Measurements from ENCODE around the gene MYNN.

Gene MYNN

DNA sequence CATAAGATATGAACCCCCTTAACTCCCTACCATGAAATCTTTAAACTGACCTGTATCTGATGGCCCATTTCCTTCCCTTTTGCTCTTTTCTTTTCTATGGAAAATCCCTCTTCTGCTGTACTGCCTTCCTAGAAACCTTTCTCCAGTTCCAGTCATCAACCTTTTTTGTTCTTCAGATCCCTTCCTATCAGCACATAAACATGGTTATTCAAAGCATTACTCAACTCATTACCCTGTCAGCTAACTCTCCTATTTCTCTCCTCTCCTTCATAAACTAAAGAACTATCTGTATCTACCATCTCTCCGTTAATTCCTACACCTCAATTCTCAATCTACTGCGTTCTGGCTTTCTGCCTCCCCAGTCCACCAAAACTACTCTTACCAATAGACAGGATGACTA lies 21.3 kb upstream of the MYNN start:
- TF ChIP-seq, protein P1, sequence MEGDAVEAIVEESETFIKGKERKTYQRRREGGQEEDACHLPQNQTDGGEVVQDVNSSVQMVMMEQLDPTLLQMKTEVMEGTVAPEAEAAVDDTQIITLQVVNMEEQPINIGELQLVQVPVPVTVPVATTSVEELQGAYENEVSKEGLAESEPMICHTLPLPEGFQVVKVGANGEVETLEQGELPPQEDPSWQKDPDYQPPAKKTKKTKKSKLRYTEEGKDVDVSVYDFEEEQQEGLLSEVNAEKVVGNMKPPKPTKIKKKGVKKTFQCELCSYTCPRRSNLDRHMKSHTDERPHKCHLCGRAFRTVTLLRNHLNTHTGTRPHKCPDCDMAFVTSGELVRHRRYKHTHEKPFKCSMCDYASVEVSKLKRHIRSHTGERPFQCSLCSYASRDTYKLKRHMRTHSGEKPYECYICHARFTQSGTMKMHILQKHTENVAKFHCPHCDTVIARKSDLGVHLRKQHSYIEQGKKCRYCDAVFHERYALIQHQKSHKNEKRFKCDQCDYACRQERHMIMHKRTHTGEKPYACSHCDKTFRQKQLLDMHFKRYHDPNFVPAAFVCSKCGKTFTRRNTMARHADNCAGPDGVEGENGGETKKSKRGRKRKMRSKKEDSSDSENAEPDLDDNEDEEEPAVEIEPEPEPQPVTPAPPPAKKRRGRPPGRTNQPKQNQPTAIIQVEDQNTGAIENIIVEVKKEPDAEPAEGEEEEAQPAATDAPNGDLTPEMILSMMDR (IDR thresholded peaks at IDR 0.05; ENCODE audit: insufficient read depth, low read depth, low read length, missing control alignments), result no peak

DNA sequence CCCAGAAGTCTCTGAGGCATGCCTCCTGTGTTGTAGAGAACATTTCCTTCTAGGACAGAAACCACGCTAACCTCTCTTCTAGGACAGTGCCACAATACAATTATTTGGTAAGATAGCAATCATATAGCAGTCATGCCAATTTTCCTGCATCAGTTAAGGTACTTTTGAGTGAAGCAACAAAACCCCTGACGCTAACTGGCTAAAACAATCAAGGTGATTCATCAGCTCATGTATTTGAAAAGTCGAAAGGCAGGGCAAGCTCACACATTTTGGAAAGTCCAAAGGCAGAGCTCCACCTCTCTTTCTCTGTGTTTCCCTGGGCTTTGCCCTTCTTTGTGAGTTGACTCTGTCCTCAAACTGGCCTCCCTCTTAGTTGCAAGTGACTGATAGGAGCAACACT lies 18.5 kb upstream of the MYNN start:
- TF ChIP-seq, protein P1 (IDR thresholded peaks at IDR 0.05; ENCODE audit: insufficient read depth, low read depth, low read length, missing control alignments), result no peak
- no peak overlapping the region for H3K4me3 ChIP-seq (ENCODE audit: low read depth, low read length)
- DNase-seq (ENCODE audit: low read depth), result no peak

More for the DNA sequence above, 21.3 kb upstream of the MYNN start:
- no peak overlapping the region for H3K4me3 ChIP-seq (ENCODE audit: low read depth, low read length)
- DNase-seq (ENCODE audit: low read depth), result no peak

DNA sequence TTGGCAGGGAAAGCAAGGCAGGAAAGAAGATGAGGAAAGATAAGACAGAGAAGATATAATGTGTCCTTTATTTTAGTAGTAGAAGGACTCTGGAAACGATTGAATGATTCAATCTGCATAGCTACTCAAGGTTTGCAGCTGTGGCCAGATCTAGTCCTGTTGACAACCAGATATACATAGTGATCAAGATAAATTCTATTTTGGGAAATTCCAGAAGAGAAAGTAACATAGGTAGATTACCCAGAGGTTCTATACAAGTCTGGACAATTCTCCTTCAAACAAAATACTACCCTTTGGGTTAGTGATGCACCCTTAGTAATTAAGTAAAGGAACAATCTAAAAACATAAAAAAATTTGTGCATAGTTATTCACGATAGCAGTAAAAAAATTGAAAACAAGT lies 17.7 kb upstream of the MYNN start:
- H3K4me3 ChIP-seq (ENCODE audit: low read depth, low read length), result no peak overlapping the region
- no peak for DNase-seq (ENCODE audit: low read depth)
- TF ChIP-seq, protein P1 (IDR thresholded peaks at IDR 0.05; ENCODE audit: insufficient read depth, low read depth, low read length, missing control alignments), result no peak

DNA sequence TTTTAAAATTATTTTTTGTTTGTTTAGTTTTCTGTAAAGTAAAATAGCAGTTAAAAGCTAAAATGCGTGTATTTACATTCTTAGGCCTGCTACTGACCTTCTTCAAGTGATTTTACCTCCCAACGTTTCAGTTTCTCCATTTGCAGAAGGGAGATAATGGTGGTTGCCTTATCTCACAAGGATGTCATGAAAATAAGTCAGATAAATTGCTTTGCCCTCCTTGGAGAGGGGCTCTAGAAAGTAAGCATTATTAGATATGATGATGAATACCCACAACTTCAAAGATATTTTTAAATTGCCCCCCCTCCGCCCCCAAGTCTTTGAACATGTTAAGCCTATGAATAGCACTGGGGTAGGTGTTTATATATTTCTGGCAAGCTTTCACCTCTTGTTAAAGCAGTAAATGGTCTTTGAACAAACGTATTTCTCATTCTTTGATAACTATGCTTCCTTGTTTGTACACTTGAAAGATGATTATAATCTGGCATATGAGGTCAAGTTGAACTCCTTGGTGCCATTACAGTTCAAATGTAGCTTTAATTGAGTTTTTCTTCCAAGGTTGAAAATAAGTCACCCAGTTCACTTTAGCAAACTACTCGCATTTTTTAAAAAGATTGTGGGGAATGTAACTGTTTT lies 14.7 kb upstream of the MYNN start:
- TF ChIP-seq, protein P1 (IDR thresholded peaks at IDR 0.05; ENCODE audit: insufficient read depth, low read depth, low read length, missing control alignments), result no peak
- H3K4me3 ChIP-seq (ENCODE audit: low read depth, low read length), result no peak overlapping the region
- no peak for DNase-seq (ENCODE audit: low read depth)

DNA sequence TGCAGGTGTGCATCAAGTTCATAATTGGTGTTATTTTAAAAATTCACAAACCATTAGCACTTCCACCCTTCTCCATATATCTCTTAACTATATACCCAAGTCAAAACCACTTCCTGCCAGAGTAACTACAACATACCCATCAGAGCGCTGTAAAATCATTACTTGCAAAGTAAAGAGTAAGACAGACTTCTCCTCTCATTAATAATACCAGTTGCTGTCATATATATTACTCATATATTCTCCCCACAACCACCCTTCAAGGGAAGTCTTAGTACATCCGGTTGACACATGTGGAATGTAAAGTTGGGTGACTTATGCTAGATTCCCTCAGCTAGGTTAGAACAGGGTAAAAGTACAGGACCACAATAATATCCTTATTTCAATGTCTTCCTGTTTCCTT lies 13.9 kb upstream of the MYNN start:
- TF ChIP-seq, protein P1 (IDR thresholded peaks at IDR 0.05; ENCODE audit: insufficient read depth, low read depth, low read length, missing control alignments), result no peak
- DNase-seq (ENCODE audit: low read depth), result peak; percentile 46

DNA sequence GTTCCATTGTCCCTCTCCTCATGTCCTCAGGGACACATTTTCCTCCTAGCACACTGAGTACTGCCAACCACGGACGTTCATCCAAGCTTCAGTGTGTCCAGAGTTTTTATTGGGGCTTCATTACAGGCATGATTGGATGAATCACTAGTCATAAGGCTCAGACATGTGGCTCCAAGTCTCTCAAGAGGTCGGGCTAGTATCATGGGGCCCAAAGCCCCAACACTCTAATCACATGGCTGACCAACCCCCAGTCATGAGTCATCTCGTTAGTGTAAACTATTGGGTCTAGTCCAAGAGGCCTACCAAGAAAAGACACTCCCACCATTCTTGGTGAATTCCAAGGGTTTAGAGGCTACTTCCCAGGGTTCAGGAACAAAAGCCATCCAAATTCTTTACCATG lies 12.7 kb upstream of the MYNN start:
- TF ChIP-seq, protein P1 (IDR thresholded peaks at IDR 0.05; ENCODE audit: insufficient read depth, low read depth, low read length, missing control alignments), result no peak
- no peak overlapping the region for H3K4me3 ChIP-seq (ENCODE audit: low read depth, low read length)
- peak; percentile 26 for DNase-seq (ENCODE audit: low read depth)

More for the DNA sequence above, 13.9 kb upstream of the MYNN start:
- H3K4me3 ChIP-seq (ENCODE audit: low read depth, low read length), result no peak overlapping the region

DNA sequence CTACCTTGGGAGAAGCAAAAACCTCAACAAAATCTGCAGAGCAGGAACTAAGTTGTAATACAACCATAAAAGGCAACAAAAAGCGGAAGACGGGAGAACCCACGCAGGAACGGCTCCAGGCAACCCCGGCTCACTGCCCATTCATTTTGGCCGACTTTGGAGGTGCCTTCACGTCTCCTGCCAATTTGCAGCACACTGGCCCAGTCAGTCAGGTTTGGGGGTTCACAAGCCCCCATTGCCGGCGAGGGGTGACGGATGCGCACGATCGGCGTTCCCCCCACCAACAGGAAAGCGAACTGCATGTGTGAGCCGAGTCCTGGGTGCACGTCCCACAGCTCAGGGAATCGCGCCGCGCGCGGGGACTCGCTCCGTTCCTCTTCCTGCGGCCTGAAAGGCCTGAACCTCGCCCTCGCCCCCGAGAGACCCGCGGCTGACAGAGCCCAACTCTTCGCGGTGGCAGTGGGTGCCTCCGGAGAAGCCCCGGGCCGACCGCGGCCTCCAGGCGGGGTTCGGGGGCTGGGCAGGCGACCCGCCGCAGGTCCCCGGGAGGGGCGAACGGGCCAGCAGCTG lies 8.8 kb upstream of the MYNN start:
- TF ChIP-seq, protein P1 (IDR thresholded peaks at IDR 0.05; ENCODE audit: insufficient read depth, low read depth, low read length, missing control alignments), result no peak
- peak; percentile 81 for DNase-seq (ENCODE audit: low read depth)

More for the DNA sequence above, 8.8 kb upstream of the MYNN start:
- peak overlapping the region; percentile 74 for H3K4me3 ChIP-seq (ENCODE audit: low read depth, low read length)
